ENCODE results near the gene SAA1. TPM values are rescaled to one million over a fixed set of nuclear protein-coding genes. Genes with fewer than 3 reads are reported as not detected.
"Not testable (repeated sequence)": the region's sequence is repeated elsewhere in the genome, so short reads cannot be mapped to it uniquely, and the experiment has no call there.

The SAA1 gene
- total RNA-seq, 2 experiments from 2014 or later = not detected

- peaks cover 16% of the 10 kb centered on the region for H3K4me1 Mint-ChIP-seq (ENCODE audit: low read depth)
- H3K36me3 Mint-ChIP-seq = no peaks in the 10 kb centered on the region
- no peak overlapping the region for H3K27ac Mint-ChIP-seq
- intact Hi-C loops (cut with micrococcal nuclease) = loop anchor here (1.0 to 5.0 kb wide), 5 partner anchors 127 to 488 kb away; partner anchors contain the start of genes SPTY2D1 and TSG101
- ChIA-PET CTCF (interaction anchor here (0.6 to 2.0 kb wide), 77 partner anchors 9 to 521 kb away, joined by 3 to 14 read pairs (median 4); partner anchors contain the start of genes GTF2H1, HPS5, LDHA and SAAL1), POLR2A (interaction anchor here (0.8 kb wide), 1 partner anchor 151 kb away, joined by 3 read pairs; the partner anchor contains the start of gene LDHA)
- peak; percentile 73 for DNase-seq
- H3K9me3 Mint-ChIP-seq = no peaks in the 10 kb centered on the region
- H3K27me3 Mint-ChIP-seq = peaks cover 7% of the 10 kb centered on the region
- H3K4me3 Mint-ChIP-seq = no peak overlapping the region
Measured at GRCh38 chr11:18243783-18244362, 22.2 kb upstream of the SAA1 start.

- ChIA-PET CTCF (interaction anchor here (0.6 kb wide), 1 partner anchor 476 kb away, joined by 3 read pairs; no protein-coding TSS in a partner anchor), POLR2A (no interaction called here)
- Mint-ChIP-seq H3K27ac (no peak overlapping the region), H3K4me3 (no peak overlapping the region), H3K9me3 (no peaks in the 10 kb centered on the region), H3K4me1 (ENCODE audit: low read depth) (peaks cover 16% of the 10 kb centered on the region), H3K27me3 (no peaks in the 10 kb centered on the region), H3K36me3 (no peaks in the 10 kb centered on the region)
- intact Hi-C loops (cut with micrococcal nuclease) = no loop called here
- DNase-seq = no peak
Measured at GRCh38 chr11:18245396-18245795, 20.7 kb upstream of the SAA1 start.

- H3K9me3 Mint-ChIP-seq, H3K36me3 Mint-ChIP-seq, H3K27me3 Mint-ChIP-seq: not testable (repeated sequence)
- ChIA-PET CTCF (interaction anchor here (1.1 to 1.2 kb wide), 2 partner anchors 18 to 22 kb away, joined by 3 read pairs; no protein-coding TSS in a partner anchor), POLR2A (interaction anchor here (0.6 kb wide), 1 partner anchor 75 kb away, joined by 3 read pairs; the partner anchor contains the start of gene HPS5)
- intact Hi-C loops (cut with micrococcal nuclease) = loop anchor here (1.0 to 2.0 kb wide), 2 partner anchors 76 to 148 kb away; partner anchors contain the start of genes GTF2H1, HPS5 and LDHA
- DNase-seq = peak; percentile 54
- Mint-ChIP-seq H3K4me3 (peak overlapping the region; percentile 56), H3K4me1 (ENCODE audit: low read depth) (peaks cover 16% of the 10 kb centered on the region), H3K27ac (peak overlapping the region; percentile 71)
Measured at GRCh38 chr11:18246379-18247190, 19.5 kb upstream of the SAA1 start.

GRCh38 chr11:18247191-18247581, 18.9 kb upstream of the SAA1 start:
- DNase-seq, H3K9me3 Mint-ChIP-seq, POLR2A ChIA-PET, H3K36me3 Mint-ChIP-seq, H3K27me3 Mint-ChIP-seq, H3K4me3 Mint-ChIP-seq: not testable (repeated sequence)
- CTCF ChIA-PET = interaction anchor here (1.1 to 1.2 kb wide), 2 partner anchors 17 to 21 kb away, joined by 3 read pairs; no protein-coding TSS in a partner anchor
- Mint-ChIP-seq H3K4me1 (ENCODE audit: low read depth) (peaks cover 16% of the 10 kb centered on the region), H3K27ac (peak overlapping the region; percentile 52)
- intact Hi-C loops (cut with micrococcal nuclease) = loop anchor here (2.0 kb wide), 1 partner anchor 148 kb away; the partner anchor contains the start of gene LDHA

GRCh38 chr11:18248561-18248960, 17.5 kb upstream of the SAA1 start, which contains the start of gene SAA2:
SAA2 (minus strand) TSS chr11:18248668; CDS start chr11:18248011, 657 bp downstream.
- Mint-ChIP-seq H3K4me3 (no peak within 1 kb of the TSS), H3K4me1 (ENCODE audit: low read depth) (peaks cover 16% of the 10 kb centered on the region), H3K36me3 (no peaks in the 10 kb centered on the region), H3K9me3 (no peaks in the 10 kb centered on the region), H3K27ac (no peak within 1 kb of the TSS), H3K27me3 (no peaks in the 10 kb centered on the region)
- DNase-seq = no peak
- ChIA-PET POLR2A (no interaction called here), CTCF (no interaction called here)
- intact Hi-C loops (cut with micrococcal nuclease) = no loop called here

- Mint-ChIP-seq H3K4me1 (ENCODE audit: low read depth) (no peaks in the 10 kb centered on the region), H3K9me3 (no peaks in the 10 kb centered on the region), H3K27me3 (no peaks in the 10 kb centered on the region), H3K4me3 (no peak overlapping the region), H3K27ac (no peak overlapping the region), H3K36me3 (no peaks in the 10 kb centered on the region)
- no peak for DNase-seq
- intact Hi-C loops (cut with micrococcal nuclease) = no loop called here
- ChIA-PET CTCF (interaction anchor here (1.5 kb wide), 1 partner anchor 9 kb away, joined by 9 read pairs; no protein-coding TSS in a partner anchor), POLR2A (no interaction called here)
Measured at GRCh38 chr11:18253233-18253632, 12.8 kb upstream of the SAA1 start.

GRCh38 chr11:18253778-18254338, 12.2 kb upstream of the SAA1 start:
- Mint-ChIP-seq H3K9me3 (no peaks in the 10 kb centered on the region), H3K4me1 (ENCODE audit: low read depth) (no peaks in the 10 kb centered on the region), H3K36me3 (no peaks in the 10 kb centered on the region), H3K27ac (no peak overlapping the region), H3K4me3 (no peak overlapping the region), H3K27me3 (no peaks in the 10 kb centered on the region)
- ChIA-PET CTCF (no interaction called here), POLR2A (no interaction called here)
- no peak for DNase-seq
- intact Hi-C loops (cut with micrococcal nuclease) = no loop called here

GRCh38 chr11:18254781-18255361, 11.2 kb upstream of the SAA1 start:
- POLR2A ChIA-PET = no interaction called here
- no peaks in the 10 kb centered on the region for H3K4me1 Mint-ChIP-seq (ENCODE audit: low read depth)
- intact Hi-C loops (cut with micrococcal nuclease) = no loop called here
- no peaks in the 10 kb centered on the region for H3K9me3 Mint-ChIP-seq
- CTCF ChIA-PET = no interaction called here
- H3K36me3 Mint-ChIP-seq = no peaks in the 10 kb centered on the region
- no peaks in the 10 kb centered on the region for H3K27me3 Mint-ChIP-seq
- H3K4me3 Mint-ChIP-seq = no peak overlapping the region
- DNase-seq = no peak
- H3K27ac Mint-ChIP-seq = no peak overlapping the region

- intact Hi-C loops (cut with micrococcal nuclease) = no loop called here
- POLR2A ChIA-PET = no interaction called here
Measured at GRCh38 chr11:18259259-18259658, 6.8 kb upstream of the SAA1 start.

GRCh38 chr11:18261721-18262120, 4.3 kb upstream of the SAA1 start:
- no peak overlapping the region for H3K27ac Mint-ChIP-seq
- peaks cover 2% of the 10 kb centered on the region for H3K4me1 Mint-ChIP-seq (ENCODE audit: low read depth)
- no peaks in the 10 kb centered on the region for H3K27me3 Mint-ChIP-seq
- intact Hi-C loops (cut with micrococcal nuclease) = no loop called here
- H3K36me3 Mint-ChIP-seq = no peaks in the 10 kb centered on the region
- ChIA-PET POLR2A (no interaction called here), CTCF (no interaction called here)
- no peak for DNase-seq
- no peak overlapping the region for H3K4me3 Mint-ChIP-seq
- no peaks in the 10 kb centered on the region for H3K9me3 Mint-ChIP-seq

More at GRCh38 chr11:18259259-18259658, 6.8 kb upstream of the SAA1 start:
- Mint-ChIP-seq H3K4me3 (no peak overlapping the region), H3K4me1 (ENCODE audit: low read depth) (peaks cover 2% of the 10 kb centered on the region), H3K36me3 (no peaks in the 10 kb centered on the region), H3K27me3 (no peaks in the 10 kb centered on the region), H3K27ac (no peak overlapping the region), H3K9me3 (no peaks in the 10 kb centered on the region)
- CTCF ChIA-PET = interaction anchor here (1.6 kb wide), 1 partner anchor 15 kb away, joined by 5 read pairs; no protein-coding TSS in a partner anchor
- no peak for DNase-seq

GRCh38 chr11:18262681-18263350, 3.2 kb upstream of the SAA1 start:
- H3K4me1 Mint-ChIP-seq (ENCODE audit: low read depth); H3K4me3 Mint-ChIP-seq; H3K27me3 Mint-ChIP-seq; CTCF ChIA-PET; H3K9me3 Mint-ChIP-seq; POLR2A ChIA-PET; intact Hi-C loops (cut with micrococcal nuclease); DNase-seq; H3K36me3 Mint-ChIP-seq; H3K27ac Mint-ChIP-seq: not testable (repeated sequence)
